Measurements from ENCODE around the gene ONECUT3. TPM values are rescaled to one million over a fixed set of nuclear protein-coding genes. Genes with fewer than 3 reads are reported as not detected.

Gene ONECUT3
- total and polyA plus RNA-seq, 2 donors (not counting 3 experiments of a cell fraction or from before 2014, with no cell fraction given): not detected

GRCh38 chr19:1758231-1758577 lies 4.9 kb downstream of the ONECUT3 start:
- H3K9ac ChIP-seq (replicated peaks; ENCODE audit: extremely low read depth, insufficient read depth, low read length): no peak overlapping the region
- no peak overlapping the region for H3K4me3 ChIP-seq (replicated peaks in 1 of 3; ENCODE audit: insufficient read depth in 1 of 3, low read depth in 1 of 3, low read length in 3 of 3)
- dilution Hi-C loops (cut with MboI; ENCODE audit: extremely low pct_ligation_motif_present, low sequenced_read_pairs) (no loop called here), intact Hi-C loops (cut with micrococcal nuclease) (no loop called here)
- peaks cover 69 to 83% of the 10 kb centered on the region in 2 experiments for H3K27me3 ChIP-seq (ENCODE audit: control insufficient read depth in 2 of 2, insufficient read depth in 2 of 2, low read length in 2 of 2)
- H3K36me3 ChIP-seq (ENCODE audit: control insufficient read depth in 2 of 2, extremely low read depth in 1 of 2, insufficient read depth in 2 of 2, low read length in 2 of 2): no peaks in the 10 kb centered on the region
- H3K79me2 ChIP-seq (ENCODE audit: control insufficient read depth, insufficient read depth, low read length): no peaks in the 10 kb centered on the region
- H4K20me1 ChIP-seq (replicated peaks; ENCODE audit: control insufficient read depth, extremely low read depth, insufficient read depth, low read length): no peaks in the 10 kb centered on the region
- DNase-seq (ENCODE audit: low read depth, low spot score) (no peak), FAIRE-seq (no peak)
- no peaks in the 10 kb centered on the region for H3K9me1 ChIP-seq (replicated peaks; ENCODE audit: control insufficient read depth, extremely low read depth, insufficient read depth, low read length)
- no peak overlapping the region for H3K4me2 ChIP-seq (ENCODE audit: insufficient read depth, low read length)
- H3K9me3 ChIP-seq (replicated peaks; ENCODE audit: control insufficient read depth, insufficient read depth, low read length): no peaks in the 10 kb centered on the region
- no peak overlapping the region for H3K27ac ChIP-seq (ENCODE audit: insufficient read depth, low read depth, low read length)
- CTCF ChIA-PET: interaction anchor here (1.3 kb wide), 1 partner anchor 86 kb away, joined by 6 read pairs; no protein-coding TSS in a partner anchor
- POLR2A ChIA-PET: no interaction called here
- H2AFZ ChIP-seq (ENCODE audit: low read depth, low read length): no peak overlapping the region
- BruUV-seq (replicated peaks): no TSS peak
- H3K4me1 ChIP-seq (ENCODE audit: control insufficient read depth, extremely low read depth, insufficient read depth, low read length): no peaks in the 10 kb centered on the region
- TF ChIP-seq MYC (IDR thresholded peaks at IDR 0.05; ENCODE audit: low read depth, low read length) (no peak), EZH2 (IDR thresholded peaks at IDR 0.05; ENCODE audit: borderline replicate concordance, low read depth, low read length, severe bottlenecking) (no peak), POLR2AphosphoS5 (IDR thresholded peaks at IDR 0.05; ENCODE audit: insufficient read depth, low read depth, low read length) (no peak), GATA2 (IDR thresholded peaks at IDR 0.05; ENCODE audit: insufficient read depth, insufficient read length, low read depth, low read length) (no peak), POLR2A (IDR thresholded peaks at IDR 0.05; ENCODE audit: low read depth, low read length) (no peak), JUN (IDR thresholded peaks at IDR 0.05; ENCODE audit: borderline replicate concordance, insufficient read depth, insufficient read length, low read depth) (no peak), FOS (IDR thresholded peaks at IDR 0.05; ENCODE audit: borderline replicate concordance, insufficient read depth, low read length) (no peak)
- TF ChIP-seq, protein P1, sequence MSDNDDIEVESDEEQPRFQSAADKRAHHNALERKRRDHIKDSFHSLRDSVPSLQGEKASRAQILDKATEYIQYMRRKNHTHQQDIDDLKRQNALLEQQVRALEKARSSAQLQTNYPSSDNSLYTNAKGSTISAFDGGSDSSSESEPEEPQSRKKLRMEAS (IDR thresholded peaks at IDR 0.05; ENCODE audit: insufficient read depth, insufficient read length): no peak
- TF ChIP-seq, protein P2, sequence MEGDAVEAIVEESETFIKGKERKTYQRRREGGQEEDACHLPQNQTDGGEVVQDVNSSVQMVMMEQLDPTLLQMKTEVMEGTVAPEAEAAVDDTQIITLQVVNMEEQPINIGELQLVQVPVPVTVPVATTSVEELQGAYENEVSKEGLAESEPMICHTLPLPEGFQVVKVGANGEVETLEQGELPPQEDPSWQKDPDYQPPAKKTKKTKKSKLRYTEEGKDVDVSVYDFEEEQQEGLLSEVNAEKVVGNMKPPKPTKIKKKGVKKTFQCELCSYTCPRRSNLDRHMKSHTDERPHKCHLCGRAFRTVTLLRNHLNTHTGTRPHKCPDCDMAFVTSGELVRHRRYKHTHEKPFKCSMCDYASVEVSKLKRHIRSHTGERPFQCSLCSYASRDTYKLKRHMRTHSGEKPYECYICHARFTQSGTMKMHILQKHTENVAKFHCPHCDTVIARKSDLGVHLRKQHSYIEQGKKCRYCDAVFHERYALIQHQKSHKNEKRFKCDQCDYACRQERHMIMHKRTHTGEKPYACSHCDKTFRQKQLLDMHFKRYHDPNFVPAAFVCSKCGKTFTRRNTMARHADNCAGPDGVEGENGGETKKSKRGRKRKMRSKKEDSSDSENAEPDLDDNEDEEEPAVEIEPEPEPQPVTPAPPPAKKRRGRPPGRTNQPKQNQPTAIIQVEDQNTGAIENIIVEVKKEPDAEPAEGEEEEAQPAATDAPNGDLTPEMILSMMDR (IDR thresholded peaks at IDR 0.05; ENCODE audit: extremely low read depth in 1 of 2, insufficient read depth in 1 of 2, low read depth in 1 of 2, low read length in 2 of 2): no peak
